Jurkat, Clone E6-1 (cell line): ENCODE data around the gene SLC16A10.
A peak's percentile ranks its signal among the peaks of the same experiment; 100 is the strongest.
"Not testable (repeated sequence)": the region's sequence is repeated elsewhere in the genome, so short reads cannot be mapped to it uniquely, and the experiment has no call there.

ENCODE experiments used
- DNase-seq: peaks from one replicate; pipeline ENCODE4 v3.0.0-alpha.2; 2011; ENCODE audit warnings: low read depth, low spot score
- H3K4me3 ChIP-seq: 2 replicates; pipeline ENCODE4 v1.5.1; 2011; ENCODE audit warnings: mild to moderate bottlenecking, low read length, control low read depth, moderate library complexity

Gene SLC16A10

GRCh38 chr6:111173946-111174345 lies 86.6 kb downstream of the SLC16A10 start:
- DNase-seq, result peak; percentile 60
- no peak overlapping the region for H3K4me3 ChIP-seq

DNA sequence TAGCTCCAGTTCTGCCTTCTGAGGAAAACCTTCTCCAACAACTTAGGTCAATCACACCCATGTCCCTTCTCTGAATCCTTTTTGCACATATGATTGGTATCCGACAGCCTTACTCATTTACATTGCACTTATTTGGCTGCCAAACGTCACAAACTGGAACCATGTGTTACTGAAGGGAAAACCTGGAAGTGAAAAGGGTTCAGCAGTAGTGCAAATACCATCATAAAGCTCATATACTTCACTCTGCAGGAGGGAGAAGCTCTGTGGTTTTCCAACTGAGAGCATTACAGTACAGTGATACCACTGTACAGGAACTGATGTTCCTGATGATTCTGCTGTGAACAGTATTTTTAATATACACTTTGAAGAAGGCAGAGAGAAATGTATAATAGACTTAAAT lies 87.8 kb downstream of the SLC16A10 start:
- H3K4me3 ChIP-seq, result no peak overlapping the region
- DNase-seq, result peak; percentile 10

DNA sequence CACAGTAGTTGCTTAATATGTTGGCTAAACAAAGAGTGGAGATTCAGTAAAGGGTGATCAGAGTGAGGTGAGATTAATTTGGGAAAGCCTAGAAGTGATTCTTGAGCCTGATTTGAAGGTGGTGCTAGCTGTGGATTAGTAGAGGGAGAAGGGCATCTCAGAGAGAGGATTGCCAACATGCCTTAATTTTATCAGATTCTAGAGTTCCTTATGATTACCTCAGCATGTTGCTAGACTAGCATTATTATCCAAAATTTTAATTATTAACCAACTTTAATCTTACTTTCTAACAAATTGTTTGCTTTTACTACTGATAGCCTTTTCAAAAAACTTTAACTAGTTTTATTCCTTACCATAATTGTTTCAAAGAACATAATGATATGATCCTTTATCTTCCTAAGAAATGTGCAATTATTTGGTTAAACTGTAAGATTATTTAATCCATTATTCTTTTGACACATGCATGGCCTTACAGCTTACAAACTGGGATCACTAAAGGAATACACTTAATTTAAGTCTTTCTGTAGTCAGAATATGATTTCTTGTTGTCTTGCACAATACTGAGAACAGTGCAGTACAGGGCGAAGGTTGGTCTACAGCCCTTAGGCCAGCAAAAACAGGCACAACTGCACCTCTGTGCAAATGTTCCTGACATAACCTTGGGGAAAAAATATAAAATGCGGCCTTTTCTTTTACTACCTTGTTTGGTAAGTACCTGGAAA lies 88.9 kb downstream of the SLC16A10 start:
- DNase-seq, result no peak
- no peak overlapping the region for H3K4me3 ChIP-seq

- H3K4me3 ChIP-seq, result no peak overlapping the region
- no peak for DNase-seq
Measured at GRCh38 chr6:111176760-111177099, 89.4 kb downstream of the SLC16A10 start.

- H3K4me3 ChIP-seq, result no peak overlapping the region
- DNase-seq, result no peak
Measured at GRCh38 chr6:111177131-111177530, 89.8 kb downstream of the SLC16A10 start.

DNA sequence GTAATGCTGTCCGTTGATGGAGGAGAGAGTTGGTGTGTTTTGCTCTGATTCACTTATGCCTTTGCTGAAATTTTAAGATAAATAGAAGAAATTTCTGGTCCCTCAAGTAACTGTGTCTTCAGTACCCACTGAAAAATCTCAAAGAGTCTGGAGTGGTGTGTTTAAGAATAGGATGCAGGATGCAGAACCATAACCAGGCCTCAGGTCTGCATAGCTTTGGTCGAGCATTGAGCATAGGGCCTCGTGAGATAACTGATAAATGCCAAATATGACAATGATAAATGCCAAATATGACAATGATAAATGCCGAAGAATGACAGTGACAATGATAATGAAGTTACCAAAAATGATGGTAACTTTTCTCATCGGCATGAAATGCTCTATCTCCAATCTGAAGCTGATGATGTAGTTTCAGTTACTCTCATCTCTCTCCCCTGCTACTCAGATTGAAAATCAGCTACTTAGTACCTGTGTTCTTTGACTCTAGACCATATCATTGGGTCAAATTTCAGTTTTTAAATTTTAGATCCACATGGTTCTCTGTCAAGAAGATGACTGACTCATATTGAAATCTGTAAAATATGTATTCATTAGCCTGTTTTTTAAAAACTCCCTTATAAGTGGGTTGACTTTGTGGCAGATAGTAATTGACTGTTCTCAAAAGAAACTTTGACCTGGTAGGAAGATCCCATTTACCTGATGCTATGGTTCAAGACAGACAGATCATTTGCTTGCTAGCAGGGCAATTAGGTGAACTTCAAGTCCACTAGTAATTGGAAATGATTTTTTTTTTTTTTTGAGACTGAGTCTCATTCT lies 96.6 kb downstream of the SLC16A10 start:
- DNase-seq, result no peak
- no peak overlapping the region for H3K4me3 ChIP-seq

GRCh38 chr6:111184827-111185532 lies 97.7 kb downstream of the SLC16A10 start:
- DNase-seq, result no peak
- no peak overlapping the region for H3K4me3 ChIP-seq

DNA sequence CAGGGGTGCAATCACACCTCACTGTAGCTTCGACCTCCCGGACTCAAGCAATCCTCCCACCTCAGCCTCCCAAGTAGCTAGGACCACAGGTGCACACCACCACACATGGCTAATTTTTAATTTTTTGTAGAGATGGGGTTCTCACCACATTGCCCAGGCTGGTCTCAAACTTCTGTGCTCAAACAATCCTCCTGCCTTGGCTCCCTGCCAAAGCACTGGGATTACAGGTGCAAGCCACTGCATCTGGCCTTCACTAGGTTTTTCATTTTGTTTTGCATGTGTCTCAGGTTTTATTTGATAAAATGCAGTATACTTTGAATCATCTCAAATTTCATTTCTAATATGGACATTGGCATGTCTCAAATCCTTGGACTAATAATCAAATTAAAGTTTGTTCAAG lies 98.7 kb downstream of the SLC16A10 start:
- DNase-seq, result no peak
- no peak overlapping the region for H3K4me3 ChIP-seq

DNA sequence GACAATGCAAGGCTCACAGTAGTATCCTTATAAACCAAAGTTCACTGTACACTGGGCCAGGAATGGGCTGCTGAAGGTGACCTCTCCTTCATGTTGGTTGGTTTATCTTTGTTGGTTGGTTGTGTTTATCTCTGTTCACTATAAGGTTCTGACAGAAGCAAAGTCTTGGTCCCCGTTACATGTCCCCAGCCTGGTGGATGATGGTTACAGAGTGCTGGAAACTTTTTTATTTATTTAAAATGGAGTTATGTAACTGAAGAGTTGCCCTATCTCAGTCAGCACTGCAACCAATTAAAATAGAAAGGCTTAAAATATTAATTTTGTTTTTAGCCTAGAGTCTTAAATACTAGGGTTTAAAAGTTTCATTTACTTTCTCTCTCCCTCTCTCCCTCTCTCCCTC lies 100.6 kb downstream of the SLC16A10 start:
- H3K4me3 ChIP-seq, result no peak overlapping the region
- no peak for DNase-seq

DNA sequence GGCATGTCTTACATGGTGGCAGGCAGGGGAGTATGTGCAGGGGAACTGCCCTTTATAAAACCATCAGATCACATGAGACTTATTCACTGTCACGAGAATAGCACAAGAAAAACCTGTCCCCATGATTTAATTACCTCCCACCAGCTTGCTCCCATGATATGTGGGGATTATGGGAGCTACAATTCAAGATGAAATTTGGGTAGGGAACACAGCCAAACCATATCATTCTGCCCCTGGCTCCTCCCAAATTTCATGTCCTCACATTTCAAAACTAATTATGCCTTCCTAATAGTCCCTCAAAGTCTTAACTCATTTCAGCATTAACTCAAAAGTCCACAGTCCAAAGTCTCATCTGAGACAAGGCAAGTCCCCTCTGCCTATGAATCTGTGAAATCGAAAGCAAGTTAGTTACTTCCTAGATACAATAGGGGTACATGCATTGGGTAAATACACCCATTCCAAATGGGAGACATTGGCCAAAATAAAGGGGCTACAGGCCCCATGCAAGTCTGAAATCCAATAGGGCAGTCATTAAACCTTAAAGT lies 102.4 kb downstream of the SLC16A10 start:
- H3K4me3 ChIP-seq, DNase-seq: not testable (repeated sequence)

GRCh38 chr6:111190637-111191036 lies 103.3 kb downstream of the SLC16A10 start:
- H3K4me3 ChIP-seq, result no peak overlapping the region

DNA sequence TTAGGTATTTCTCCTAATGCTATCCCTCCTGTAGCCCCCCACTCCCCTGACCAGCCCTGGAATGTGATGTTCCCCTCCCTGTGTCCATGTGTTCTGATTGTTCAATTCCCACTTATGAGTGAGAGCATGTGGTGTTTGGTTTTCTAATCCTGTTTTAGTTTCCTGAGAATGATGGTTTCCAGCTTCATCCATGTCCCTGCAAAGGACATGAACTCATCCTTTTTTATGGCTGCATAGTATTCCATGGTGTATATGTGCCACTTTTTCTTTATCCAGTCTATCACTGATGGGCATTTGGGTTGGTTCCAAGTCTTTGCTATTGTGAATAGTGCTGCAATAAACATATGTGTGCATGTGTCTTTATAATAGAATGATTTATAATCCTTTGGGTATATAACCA lies 103.8 kb downstream of the SLC16A10 start:
- not testable (repeated sequence) for H3K4me3 ChIP-seq, DNase-seq

More at GRCh38 chr6:111190637-111191036, 103.3 kb downstream of the SLC16A10 start:
- no peak for DNase-seq

GRCh38 chr6:111192911-111193555 lies 105.7 kb downstream of the SLC16A10 start:
- DNase-seq, result no peak

GRCh38 chr6:111195656-111196055 lies 108.4 kb downstream of the SLC16A10 start:
- no peak for DNase-seq
- no peak overlapping the region for H3K4me3 ChIP-seq

More at GRCh38 chr6:111192911-111193555, 105.7 kb downstream of the SLC16A10 start:
- H3K4me3 ChIP-seq, result no peak overlapping the region

- DNase-seq, result no peak
- H3K4me3 ChIP-seq, result no peak overlapping the region
Measured at GRCh38 chr6:111198841-111199240, 111.5 kb downstream of the SLC16A10 start.

GRCh38 chr6:111199935-111200334 lies 112.6 kb downstream of the SLC16A10 start:
- no peak overlapping the region for H3K4me3 ChIP-seq
- no peak for DNase-seq

DNA sequence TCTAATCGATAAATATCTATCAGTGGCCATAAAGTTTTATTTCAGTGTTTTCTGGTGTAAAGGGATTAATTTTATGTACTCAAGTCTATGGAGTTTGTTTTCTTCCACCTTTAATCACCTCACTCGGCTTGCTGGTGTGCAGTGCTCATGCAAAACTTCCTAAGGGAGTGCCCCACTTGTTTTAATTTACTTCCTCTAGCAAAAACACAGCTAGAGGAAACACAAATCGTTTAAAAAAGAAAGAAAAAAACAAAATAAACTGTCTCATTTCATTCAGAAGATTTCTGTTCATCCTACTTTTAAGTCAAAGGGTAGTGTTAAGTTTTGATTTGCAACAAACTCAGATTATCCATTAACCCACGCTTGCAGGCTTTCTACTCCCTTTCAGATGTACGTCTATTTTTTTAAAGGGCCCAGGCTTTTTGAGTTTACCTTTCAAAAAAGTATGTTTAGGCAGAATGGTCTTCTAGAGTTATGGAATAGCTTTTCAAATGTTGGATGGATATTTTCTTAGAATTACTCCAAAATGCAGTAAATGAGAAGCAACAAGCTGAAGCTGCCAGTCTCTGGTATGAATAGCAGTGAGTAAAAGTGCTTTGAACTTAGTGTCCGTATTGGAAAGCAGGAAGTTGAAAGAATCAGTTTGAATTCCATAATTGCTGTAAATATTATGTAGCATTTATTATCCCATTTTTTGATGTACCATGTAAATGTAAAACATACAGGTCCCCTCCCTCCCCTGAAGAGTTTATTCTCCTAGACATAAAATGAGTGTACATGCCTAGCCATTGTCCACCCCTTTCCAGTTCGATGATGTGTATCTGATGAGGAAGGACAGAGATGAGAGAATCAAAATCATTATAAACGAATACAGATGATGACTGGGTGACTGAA lies 113.3 kb downstream of the SLC16A10 start:
- no peak overlapping the region for H3K4me3 ChIP-seq
- no peak for DNase-seq

GRCh38 chr6:111201244-111201554 lies 113.9 kb downstream of the SLC16A10 start:
- no peak overlapping the region for H3K4me3 ChIP-seq
- DNase-seq, result no peak
